CD4-positive, alpha-beta T cell treated with Interleukin-1 beta for 1 hour (primary cell): ENCODE data around the gene UBIAD1.
"Not testable (repeated sequence)": the region's sequence is repeated elsewhere in the genome, so short reads cannot be mapped to it uniquely, and the experiment has no call there.

Source experiments
- DNase-seq, 2 donors: peaks; one replicate each; pipeline ENCODE4 v3.0.0-alpha.2; 2020 to 2022

The UBIAD1 gene

DNA sequence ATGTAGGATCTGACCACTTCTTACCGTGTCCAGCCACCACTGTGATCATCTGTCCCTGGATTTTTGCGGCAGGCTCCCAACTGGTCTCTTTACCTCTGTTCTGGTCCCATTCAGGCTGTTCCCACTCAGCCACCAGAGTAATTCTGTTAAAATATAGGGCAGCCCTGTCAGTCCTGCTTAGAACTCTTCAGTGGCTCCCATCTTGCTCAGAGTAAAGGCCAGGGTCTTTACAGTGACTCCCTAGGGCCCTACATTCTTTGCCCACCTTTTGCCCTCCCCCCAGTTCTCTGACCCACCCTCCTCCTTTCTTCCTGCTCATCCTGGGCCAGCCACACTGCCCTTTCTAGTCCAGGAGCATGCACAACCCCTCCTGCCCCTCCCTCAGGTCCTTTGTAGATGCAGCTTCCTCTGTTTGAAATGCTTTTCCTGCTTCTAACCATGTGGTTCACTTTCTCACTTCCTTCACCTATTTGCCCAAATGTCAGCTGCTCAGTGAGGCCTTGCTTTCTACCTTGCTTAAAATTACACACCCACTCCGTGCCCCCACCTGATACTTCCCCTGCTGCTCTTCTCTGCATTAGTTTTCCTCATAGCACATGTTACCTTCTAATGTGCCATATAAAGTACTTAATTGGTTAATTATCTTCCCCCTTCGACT is 7.8 kb downstream of the UBIAD1 start:
- peak; percentile 24 to 26 for DNase-seq

GRCh38 chr1:11281518-11282331 is 8.7 kb downstream of the UBIAD1 start:
- DNase-seq, result no peak

DNA sequence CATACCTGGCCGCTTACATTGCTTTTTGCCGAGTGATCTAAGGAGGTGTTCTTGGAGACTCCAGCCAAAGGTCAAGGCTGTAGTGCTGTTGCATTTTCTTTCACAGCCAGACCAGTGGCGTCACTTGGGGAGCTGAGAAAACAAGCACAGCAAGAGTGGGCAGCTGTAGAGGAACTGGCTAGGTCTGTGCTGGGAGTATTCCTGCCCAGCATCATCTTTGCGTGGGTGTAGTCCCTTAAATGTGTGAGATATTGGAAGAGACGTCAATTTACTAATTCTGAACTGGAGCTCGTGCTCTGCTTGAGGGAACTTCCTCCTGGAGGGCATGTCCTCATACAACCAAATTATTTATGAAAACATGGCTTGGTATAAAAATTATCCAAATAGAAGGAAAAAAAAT is 10.2 kb downstream of the UBIAD1 start:
- no peak for DNase-seq

DNA sequence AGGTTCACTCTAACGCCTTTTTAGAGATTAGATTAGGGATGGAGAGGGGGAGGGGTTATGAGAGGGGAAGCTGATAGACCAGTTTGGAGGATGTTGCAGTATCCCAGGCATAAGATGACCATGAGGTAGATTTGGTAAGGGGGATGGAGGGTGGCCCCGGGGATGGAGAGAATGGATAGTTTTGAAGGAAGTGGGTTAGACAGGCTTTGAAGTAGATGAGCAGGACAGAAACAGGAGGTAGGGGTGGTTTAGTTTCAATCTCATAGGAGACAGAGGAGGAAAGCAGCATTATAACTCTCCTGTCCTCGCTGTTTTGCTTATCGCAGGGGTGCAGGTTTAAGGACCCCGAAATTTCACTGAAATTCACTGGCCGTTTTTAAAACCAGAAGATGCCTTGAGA is 11.8 kb downstream of the UBIAD1 start:
- DNase-seq, result no peak

GRCh38 chr1:11285883-11286734 is 13.1 kb downstream of the UBIAD1 start:
- no peak for DNase-seq

GRCh38 chr1:11286735-11287410 is 13.9 kb downstream of the UBIAD1 start:
- DNase-seq, result no peak

DNA sequence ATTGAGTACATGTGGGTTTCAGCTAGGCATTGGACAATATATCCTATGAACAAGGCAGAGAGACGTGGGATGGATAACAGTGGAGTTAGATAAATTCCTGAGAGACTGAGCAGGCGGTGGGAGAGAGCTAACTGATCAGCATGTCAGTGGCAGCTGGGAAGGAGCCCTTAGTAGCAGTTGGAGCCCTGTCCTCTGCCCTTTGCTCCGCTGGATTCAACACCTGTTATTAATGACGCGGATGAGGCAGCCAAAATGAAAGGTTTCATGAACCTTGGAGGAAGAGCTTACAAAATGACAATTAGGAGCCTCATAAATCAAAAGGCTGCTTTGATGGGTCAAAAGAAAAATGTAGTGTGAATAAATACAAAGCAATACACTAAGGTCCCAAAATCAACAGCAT is 16.1 kb downstream of the UBIAD1 start:
- no peak for DNase-seq

- DNase-seq, result no peak
These were observed 18.1 kb downstream of the UBIAD1 start for GRCh38 chr1:11291049-11291448.

DNA sequence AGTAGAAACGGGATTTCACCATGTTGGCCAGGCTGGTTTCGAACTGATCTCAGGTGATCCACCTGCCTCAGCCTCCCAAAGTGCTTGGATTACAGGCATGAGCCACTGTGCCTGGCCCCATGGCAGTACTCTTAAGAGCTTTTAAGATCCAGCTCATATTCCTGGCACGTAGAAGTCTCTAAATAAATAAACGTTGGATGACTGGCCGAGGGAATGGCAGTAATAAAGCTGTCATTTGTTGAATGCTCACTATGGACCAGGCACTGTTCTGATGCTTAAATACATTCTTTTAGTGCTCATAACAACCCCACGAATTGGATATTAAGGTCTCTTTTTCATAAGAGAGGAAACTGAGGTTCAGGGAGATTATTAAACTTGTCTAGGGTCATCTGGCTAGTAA is 20.9 kb downstream of the UBIAD1 start:
- DNase-seq, result no peak

- no peak for DNase-seq
These were observed 22.0 kb downstream of the UBIAD1 start for GRCh38 chr1:11294951-11295350.

DNA sequence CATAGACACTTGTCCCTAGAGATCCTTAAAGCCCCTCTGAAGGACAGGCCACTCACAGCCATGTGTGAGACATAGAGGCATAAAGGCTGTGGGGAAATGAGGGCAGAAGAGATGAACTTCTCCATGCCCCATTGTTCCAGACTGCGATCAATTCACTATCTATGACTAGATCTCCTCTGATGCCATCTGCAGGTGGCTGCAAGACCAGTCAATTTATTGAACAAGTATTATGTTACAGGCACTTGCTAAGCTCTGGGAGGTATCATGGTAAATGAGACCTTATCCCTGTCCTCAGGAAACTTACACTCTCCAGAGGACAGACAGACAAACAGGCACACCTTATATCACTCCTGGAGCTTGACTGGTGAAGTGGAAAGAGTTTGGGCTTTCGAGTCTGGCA is 22.9 kb downstream of the UBIAD1 start:
- DNase-seq, result peak; percentile 9 to 23

- DNase-seq, result not testable (repeated sequence)
These were observed 24.8 kb downstream of the UBIAD1 start for GRCh38 chr1:11297774-11298173.

GRCh38 chr1:11298390-11299224 is 25.6 kb downstream of the UBIAD1 start:
- DNase-seq, result no peak

DNA sequence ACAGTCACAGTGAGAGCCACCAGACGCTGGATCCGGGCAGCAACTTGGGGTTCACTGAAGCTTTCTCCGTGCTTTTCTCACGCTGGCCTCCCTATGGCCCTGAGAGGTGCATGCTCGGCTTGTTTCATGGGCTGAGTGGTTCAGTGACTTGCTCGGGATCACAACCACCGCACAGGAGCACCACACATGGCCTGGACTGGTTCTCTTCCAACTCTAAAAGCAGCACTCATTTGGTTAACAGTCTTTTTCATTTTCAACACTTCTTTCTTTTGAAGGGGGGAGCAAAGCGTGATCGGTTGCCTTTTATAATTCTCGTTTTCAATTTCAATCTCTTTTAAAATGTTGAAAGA is 26.2 kb downstream of the UBIAD1 start:
- DNase-seq, result no peak

DNA sequence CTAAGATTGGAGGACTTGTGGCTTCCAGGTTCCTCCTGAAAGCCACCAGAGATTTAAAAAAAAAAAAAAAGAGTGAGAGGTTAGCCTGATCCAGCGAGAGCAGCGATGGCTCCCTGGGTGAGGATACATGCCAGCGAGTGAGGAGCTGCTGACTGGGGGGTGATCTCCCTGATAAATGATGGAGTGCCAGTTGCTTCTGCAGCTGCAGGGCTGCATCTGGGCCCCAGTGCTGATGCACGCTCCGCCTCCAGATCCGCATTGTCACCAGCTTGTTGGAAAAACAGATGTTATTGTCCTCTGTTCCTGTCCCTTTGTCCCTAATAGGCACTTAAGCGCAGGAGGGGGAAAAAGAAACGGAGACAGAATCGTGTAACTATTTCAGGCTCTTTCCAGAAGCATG is 28.6 kb downstream of the UBIAD1 start:
- DNase-seq, result no peak

GRCh38 chr1:11302366-11302765 is 29.4 kb downstream of the UBIAD1 start:
- no peak for DNase-seq

DNA sequence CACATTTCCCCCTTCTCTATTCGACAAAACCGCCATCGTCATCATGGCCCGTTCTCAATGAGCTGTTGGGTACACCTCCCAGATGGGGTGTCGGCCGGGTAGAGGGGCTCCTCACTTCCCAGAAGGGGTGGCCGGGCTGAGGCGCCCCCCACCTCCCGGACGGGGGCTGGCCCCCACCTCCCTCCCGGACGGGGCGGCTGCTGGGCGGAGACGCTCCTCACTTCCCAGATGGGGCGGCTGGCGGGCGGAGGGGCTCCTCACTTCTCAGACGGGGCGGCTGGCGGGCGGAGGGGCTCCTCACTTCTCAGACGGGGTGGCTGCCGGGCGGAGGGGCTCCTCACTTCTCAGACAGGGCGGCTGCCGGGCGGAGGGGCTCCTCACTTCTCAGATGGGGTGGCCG is 32.5 kb downstream of the UBIAD1 start:
- not testable (repeated sequence) for DNase-seq

- DNase-seq, result no peak
These were observed 34.9 kb downstream of the UBIAD1 start for GRCh38 chr1:11307852-11308251.

GRCh38 chr1:11308699-11309224 is 35.8 kb downstream of the UBIAD1 start:
- DNase-seq, result no peak

GRCh38 chr1:11309385-11309784 is 36.4 kb downstream of the UBIAD1 start:
- no peak for DNase-seq

DNA sequence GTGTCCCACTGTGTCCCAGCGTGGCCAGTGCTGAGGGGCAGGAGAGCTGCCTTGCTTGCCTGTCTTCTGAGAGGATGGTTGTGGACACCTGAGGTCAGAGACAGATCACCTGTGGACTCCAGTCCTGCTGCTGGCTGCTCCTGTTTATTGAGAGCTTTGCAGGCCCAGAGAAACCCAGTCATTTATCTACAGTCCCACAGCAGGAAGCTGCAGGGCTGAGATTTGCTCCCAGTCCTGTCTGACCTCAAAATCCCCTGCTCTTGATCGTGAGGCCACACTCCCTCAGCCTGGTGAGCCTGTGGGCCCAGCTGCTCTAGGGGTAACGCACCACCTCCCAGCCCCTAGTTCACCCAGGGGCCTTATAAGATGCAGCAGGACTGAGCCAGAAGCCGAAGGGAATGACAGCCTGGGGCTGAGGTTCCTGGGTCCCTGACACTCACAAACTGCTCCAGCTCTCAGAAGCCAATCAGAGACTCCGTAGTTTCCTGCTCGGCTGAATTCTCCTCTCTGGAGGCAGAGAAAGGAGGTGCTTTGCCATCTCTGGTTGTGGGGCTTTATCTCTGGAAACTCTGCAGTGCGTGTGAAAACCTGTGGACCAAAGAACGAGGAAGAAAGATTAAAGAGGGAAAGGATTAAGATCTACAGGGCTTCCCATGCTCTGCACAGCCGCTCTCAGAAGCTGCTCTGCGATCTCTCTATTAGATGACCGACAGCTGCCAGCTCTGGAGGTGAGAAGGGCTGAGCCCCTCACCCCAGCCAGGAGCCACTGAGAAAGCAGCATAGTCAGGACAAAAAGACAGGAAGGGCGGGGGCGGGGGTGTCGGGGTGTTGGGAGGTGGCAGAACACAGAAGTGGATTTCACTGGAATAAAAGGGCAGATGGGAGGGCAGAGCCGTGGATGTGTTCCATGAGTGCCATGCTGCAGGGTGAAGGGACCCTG is 39.1 kb downstream of the UBIAD1 start:
- no peak for DNase-seq
